Lower leg skin (tissue), 3 donors: Measurements from ENCODE around the gene TMEM165.

Experiments used
- POLR2A ChIP-seq, 2 donors: fragments of 450-650 bp; IDR thresholded peaks; one replicate each; pipeline ENCODE4 v1.6.1; 2016 to 2017; ENCODE audit warnings: antibody characterized with exemption in 2 of 2, mild to moderate bottlenecking in 1 of 2, moderate library complexity in 1 of 2
- TF ChIP-seq, protein P1 (sequence below), 3 donors: fragments of 450-650 bp; IDR thresholded peaks; one replicate each; pipeline ENCODE4 v1.5.1; 2016; ENCODE audit warnings: antibody characterized with exemption in 3 of 3, mild to moderate bottlenecking in 3 of 3, moderate library complexity in 2 of 3

DNA sequence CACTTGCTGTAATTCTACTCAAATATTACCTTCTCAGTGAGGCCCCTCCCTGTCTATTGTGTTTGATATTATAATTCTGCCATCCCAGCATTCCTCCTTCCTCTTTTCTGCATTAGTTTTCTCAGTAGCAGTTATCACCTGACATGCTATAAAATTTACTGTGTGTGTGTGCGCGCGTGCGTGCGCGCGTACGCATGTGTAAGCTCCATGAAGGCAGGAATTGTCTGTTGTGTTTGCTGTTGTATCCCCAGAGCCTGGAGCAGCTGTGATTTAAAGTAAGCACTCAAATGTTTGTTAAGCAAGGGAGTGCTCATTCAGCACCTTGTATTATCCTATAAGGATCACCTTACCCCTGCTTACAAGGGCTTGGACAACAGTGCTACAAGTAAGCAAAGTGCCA is 41.1 kb upstream of the TMEM165 start:
- TF ChIP-seq, protein P1, sequence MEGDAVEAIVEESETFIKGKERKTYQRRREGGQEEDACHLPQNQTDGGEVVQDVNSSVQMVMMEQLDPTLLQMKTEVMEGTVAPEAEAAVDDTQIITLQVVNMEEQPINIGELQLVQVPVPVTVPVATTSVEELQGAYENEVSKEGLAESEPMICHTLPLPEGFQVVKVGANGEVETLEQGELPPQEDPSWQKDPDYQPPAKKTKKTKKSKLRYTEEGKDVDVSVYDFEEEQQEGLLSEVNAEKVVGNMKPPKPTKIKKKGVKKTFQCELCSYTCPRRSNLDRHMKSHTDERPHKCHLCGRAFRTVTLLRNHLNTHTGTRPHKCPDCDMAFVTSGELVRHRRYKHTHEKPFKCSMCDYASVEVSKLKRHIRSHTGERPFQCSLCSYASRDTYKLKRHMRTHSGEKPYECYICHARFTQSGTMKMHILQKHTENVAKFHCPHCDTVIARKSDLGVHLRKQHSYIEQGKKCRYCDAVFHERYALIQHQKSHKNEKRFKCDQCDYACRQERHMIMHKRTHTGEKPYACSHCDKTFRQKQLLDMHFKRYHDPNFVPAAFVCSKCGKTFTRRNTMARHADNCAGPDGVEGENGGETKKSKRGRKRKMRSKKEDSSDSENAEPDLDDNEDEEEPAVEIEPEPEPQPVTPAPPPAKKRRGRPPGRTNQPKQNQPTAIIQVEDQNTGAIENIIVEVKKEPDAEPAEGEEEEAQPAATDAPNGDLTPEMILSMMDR (IDR thresholded peaks at IDR 0.05), result no peak
- TF ChIP-seq POLR2A (IDR thresholded peaks at IDR 0.05), result no peak
